Right lobe of liver (tissue), 4 donors: ENCODE data around the gene SERPIND1.

ENCODE experiments used
- POLR2A ChIP-seq: fragments of 450-650 bp; IDR thresholded peaks from one replicate; pipeline ENCODE4 v1.6.1; 2017; ENCODE audit warnings: antibody characterized with exemption, mild to moderate bottlenecking
- TF ChIP-seq, protein P1 (sequence below), 4 donors: fragments of 200-600 bp in 3 of 4; fragments of 450-650 bp in 1 of 4; IDR thresholded peaks; one replicate each; pipeline versions ENCODE4 v1.5.1 to v1.8.0; 2016 to 2022; ENCODE audit warnings: antibody characterized with exemption in 4 of 4, mild to moderate bottlenecking in 2 of 4
- donor health status: DM: no; HTN: no; CAD: no.
- donor health status: DM: no; HTN: no; CAD: no.
- donor health status: DM: no; HTN: yes; CAD: no.

DNA sequence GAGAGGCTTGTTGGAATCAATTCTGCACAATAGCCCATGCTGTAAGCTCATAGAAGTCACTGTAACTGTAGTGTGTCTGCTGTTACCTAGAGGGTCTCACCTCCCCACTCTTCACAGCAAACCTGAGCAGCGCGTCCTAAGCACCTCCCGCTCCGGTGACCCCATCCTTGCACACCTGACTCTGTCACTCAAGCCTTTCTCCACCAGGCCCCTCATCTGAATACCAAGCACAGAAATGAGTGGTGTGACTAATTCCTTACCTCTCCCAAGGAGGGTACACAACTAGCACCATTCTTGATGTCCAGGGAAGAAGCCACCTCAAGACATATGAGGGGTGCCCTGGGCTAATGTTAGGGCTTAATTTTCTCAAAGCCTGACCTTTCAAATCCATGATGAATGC, 13.3 kb downstream of the SERPIND1 start:
- TF ChIP-seq, protein P1, sequence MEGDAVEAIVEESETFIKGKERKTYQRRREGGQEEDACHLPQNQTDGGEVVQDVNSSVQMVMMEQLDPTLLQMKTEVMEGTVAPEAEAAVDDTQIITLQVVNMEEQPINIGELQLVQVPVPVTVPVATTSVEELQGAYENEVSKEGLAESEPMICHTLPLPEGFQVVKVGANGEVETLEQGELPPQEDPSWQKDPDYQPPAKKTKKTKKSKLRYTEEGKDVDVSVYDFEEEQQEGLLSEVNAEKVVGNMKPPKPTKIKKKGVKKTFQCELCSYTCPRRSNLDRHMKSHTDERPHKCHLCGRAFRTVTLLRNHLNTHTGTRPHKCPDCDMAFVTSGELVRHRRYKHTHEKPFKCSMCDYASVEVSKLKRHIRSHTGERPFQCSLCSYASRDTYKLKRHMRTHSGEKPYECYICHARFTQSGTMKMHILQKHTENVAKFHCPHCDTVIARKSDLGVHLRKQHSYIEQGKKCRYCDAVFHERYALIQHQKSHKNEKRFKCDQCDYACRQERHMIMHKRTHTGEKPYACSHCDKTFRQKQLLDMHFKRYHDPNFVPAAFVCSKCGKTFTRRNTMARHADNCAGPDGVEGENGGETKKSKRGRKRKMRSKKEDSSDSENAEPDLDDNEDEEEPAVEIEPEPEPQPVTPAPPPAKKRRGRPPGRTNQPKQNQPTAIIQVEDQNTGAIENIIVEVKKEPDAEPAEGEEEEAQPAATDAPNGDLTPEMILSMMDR (IDR thresholded peaks at IDR 0.05) = no peak
- TF ChIP-seq POLR2A = no peak
